ENCODE measurements around the gene UBAP1L. TPM values are rescaled to one million over a fixed set of nuclear protein-coding genes. Genes with fewer than 3 reads are reported as not detected.

UBAP1L gene
- total RNA-seq, 1 donor from 2014 or later = 1.2 TPM

DNA sequence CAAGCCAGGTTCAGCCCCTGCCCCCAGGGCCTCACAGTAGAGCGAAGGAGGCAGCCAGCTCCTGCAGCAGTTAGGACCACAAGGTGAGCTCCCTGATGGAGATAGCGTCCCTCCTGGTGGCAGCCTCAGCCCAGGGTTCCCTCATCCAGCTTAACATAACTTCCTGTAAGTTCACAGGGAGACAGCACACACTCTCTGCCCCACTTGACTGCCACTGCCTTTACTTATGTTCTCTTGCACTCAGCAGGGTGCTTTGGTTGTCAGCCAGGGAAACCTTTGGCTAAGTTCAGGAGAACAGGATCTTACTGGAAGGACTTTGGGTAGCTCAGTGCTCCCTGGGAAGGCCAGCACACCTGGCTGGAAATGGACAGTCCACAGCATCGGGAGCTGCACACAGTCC lies 27.6 kb downstream of the UBAP1L start:
- Histone ChIP-seq H3K4me3 (ENCODE audit: low read depth, low read length) (no peak overlapping the region), H3K36me3 (ENCODE audit: control insufficient read depth, insufficient read depth, low read length) (no peaks in the 10 kb centered on the region), H3K27me3 (ENCODE audit: control insufficient read depth, insufficient read depth, low read length) (peaks cover 30% of the 10 kb centered on the region)
- TF ChIP-seq, protein P1, sequence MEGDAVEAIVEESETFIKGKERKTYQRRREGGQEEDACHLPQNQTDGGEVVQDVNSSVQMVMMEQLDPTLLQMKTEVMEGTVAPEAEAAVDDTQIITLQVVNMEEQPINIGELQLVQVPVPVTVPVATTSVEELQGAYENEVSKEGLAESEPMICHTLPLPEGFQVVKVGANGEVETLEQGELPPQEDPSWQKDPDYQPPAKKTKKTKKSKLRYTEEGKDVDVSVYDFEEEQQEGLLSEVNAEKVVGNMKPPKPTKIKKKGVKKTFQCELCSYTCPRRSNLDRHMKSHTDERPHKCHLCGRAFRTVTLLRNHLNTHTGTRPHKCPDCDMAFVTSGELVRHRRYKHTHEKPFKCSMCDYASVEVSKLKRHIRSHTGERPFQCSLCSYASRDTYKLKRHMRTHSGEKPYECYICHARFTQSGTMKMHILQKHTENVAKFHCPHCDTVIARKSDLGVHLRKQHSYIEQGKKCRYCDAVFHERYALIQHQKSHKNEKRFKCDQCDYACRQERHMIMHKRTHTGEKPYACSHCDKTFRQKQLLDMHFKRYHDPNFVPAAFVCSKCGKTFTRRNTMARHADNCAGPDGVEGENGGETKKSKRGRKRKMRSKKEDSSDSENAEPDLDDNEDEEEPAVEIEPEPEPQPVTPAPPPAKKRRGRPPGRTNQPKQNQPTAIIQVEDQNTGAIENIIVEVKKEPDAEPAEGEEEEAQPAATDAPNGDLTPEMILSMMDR (IDR thresholded peaks at IDR 0.05; ENCODE audit: insufficient read depth, low read length, poor library complexity, severe bottlenecking) = no peak
- no peak for DNase-seq (ENCODE audit: low read depth)

GRCh38 chr15:65086680-65087111 lies 28.3 kb downstream of the UBAP1L start:
- TF ChIP-seq, protein P1 (IDR thresholded peaks at IDR 0.05; ENCODE audit: insufficient read depth, low read length, poor library complexity, severe bottlenecking) = peak; percentile 10
- H3K36me3 ChIP-seq (ENCODE audit: control insufficient read depth, insufficient read depth, low read length) = no peaks in the 10 kb centered on the region
- DNase-seq (ENCODE audit: low read depth) = no peak

DNA sequence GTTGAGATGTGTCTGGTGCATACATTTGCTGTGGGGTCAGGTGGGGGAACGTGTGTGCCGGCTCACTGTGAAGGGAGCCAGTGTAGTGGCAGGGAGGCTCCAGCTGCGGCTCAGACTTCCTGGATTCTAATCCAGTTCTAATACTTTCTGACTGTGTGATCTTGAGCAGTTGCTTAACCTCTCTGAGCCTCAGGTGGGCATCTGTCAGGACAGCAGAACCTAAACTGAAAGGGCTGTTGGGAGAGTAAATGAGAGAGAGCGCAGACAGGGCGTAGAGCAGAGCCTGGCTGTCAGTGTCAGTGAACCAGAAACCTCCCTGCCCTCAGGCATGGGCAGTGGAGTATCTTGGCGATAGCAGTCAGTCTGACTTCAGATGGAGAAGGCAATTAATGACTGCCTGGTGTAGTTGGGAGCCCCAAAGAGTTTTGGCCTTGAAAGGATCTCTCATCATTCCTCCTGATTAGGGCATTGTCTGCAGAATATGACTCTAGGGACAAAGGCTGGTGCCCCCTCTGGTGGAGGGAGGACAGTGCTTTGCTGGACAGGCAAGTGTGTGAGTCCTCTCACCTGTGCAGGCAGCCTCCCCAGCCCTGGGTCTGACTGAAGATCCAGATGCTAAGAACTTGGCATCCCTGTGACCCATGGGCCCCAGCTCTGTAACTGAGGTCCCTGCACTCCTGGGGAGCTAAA lies 28.9 kb downstream of the UBAP1L start:
- Histone ChIP-seq H3K4me3 (ENCODE audit: low read depth, low read length) (no peak overlapping the region), H3K36me3 (ENCODE audit: control insufficient read depth, insufficient read depth, low read length) (no peaks in the 10 kb centered on the region), H3K27me3 (ENCODE audit: control insufficient read depth, insufficient read depth, low read length) (peaks cover 34% of the 10 kb centered on the region)
- TF ChIP-seq, protein P1 (IDR thresholded peaks at IDR 0.05; ENCODE audit: insufficient read depth, low read length, poor library complexity, severe bottlenecking) = peak; percentile 65
- no peak for DNase-seq (ENCODE audit: low read depth)

More at GRCh38 chr15:65086680-65087111, 28.3 kb downstream of the UBAP1L start:
- H3K4me3 ChIP-seq (ENCODE audit: low read depth, low read length) = no peak overlapping the region
- peaks cover 31% of the 10 kb centered on the region for H3K27me3 ChIP-seq (ENCODE audit: control insufficient read depth, insufficient read depth, low read length)

- H3K4me3 ChIP-seq (ENCODE audit: low read depth, low read length) = no peak overlapping the region
- no peaks in the 10 kb centered on the region for H3K36me3 ChIP-seq (ENCODE audit: control insufficient read depth, insufficient read depth, low read length)
- H3K27me3 ChIP-seq (ENCODE audit: control insufficient read depth, insufficient read depth, low read length) = peaks cover 36% of the 10 kb centered on the region
- no peak for DNase-seq (ENCODE audit: low read depth)
- TF ChIP-seq, protein P1 (IDR thresholded peaks at IDR 0.05; ENCODE audit: insufficient read depth, low read length, poor library complexity, severe bottlenecking) = no peak
Measured at GRCh38 chr15:65085207-65085753, 29.7 kb downstream of the UBAP1L start.

GRCh38 chr15:65084500-65085206 lies 30.3 kb downstream of the UBAP1L start:
- no peak for DNase-seq (ENCODE audit: low read depth)
- peaks cover 38% of the 10 kb centered on the region for H3K27me3 ChIP-seq (ENCODE audit: control insufficient read depth, insufficient read depth, low read length)
- TF ChIP-seq, protein P1 (IDR thresholded peaks at IDR 0.05; ENCODE audit: insufficient read depth, low read length, poor library complexity, severe bottlenecking) = no peak
- H3K36me3 ChIP-seq (ENCODE audit: control insufficient read depth, insufficient read depth, low read length) = no peaks in the 10 kb centered on the region
- H3K4me3 ChIP-seq (ENCODE audit: low read depth, low read length) = no peak overlapping the region

All from kidney epithelial cell (primary cell).